ENCODE data around the gene SYP.
"Not testable (repeated sequence)": the region's sequence is repeated elsewhere in the genome, so short reads cannot be mapped to it uniquely, and the experiment has no call there.

Gene SYP

DNA sequence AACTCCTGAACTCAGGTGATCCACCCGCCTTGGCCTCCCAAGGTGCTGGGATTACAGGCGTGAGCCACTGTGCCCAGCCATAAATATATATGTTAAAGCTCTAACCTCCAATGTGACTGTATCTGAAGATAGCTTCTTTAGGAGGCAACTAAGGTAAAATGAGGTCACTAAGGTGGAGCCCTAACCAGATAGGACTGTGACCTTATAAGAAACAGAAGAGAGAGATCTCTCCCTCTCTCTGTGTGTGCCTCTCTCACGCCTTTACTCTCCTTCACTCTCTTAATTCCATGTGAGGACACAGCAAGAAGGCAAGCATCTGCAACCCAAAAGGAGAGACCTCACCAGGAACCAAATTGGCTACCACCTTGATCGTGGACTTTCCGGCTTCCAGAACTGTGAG, 38.4 kb downstream of the SYP start:
- TF ChIP-seq, protein P1, sequence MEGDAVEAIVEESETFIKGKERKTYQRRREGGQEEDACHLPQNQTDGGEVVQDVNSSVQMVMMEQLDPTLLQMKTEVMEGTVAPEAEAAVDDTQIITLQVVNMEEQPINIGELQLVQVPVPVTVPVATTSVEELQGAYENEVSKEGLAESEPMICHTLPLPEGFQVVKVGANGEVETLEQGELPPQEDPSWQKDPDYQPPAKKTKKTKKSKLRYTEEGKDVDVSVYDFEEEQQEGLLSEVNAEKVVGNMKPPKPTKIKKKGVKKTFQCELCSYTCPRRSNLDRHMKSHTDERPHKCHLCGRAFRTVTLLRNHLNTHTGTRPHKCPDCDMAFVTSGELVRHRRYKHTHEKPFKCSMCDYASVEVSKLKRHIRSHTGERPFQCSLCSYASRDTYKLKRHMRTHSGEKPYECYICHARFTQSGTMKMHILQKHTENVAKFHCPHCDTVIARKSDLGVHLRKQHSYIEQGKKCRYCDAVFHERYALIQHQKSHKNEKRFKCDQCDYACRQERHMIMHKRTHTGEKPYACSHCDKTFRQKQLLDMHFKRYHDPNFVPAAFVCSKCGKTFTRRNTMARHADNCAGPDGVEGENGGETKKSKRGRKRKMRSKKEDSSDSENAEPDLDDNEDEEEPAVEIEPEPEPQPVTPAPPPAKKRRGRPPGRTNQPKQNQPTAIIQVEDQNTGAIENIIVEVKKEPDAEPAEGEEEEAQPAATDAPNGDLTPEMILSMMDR (IDR thresholded peaks at IDR 0.05; ENCODE audit: borderline replicate concordance, insufficient read depth, low read depth, low read length) = no peak
- H3K4me3 ChIP-seq (ENCODE audit: low read depth, low read length) = no peak overlapping the region

DNA sequence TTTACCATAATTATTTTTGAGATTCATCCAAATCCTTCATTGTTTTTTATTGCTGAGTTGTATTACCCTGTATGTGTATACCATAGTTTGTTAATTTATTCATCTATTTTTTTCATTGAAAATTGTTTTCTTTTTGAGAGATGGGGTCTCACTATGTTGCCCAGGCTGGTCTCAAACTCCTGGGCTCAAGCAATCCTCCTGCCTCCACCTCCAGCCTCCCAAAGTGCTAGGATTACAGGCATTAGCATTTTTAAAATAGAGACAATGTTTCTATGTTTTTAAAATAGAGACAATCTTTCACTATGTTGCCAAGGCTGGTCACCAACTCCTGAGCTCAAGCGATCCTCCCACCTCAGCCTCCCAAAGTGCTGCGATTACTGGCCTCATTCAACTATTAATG, 39.1 kb downstream of the SYP start:
- no peak overlapping the region for H3K4me3 ChIP-seq (ENCODE audit: low read depth, low read length)
- TF ChIP-seq, protein P1 (IDR thresholded peaks at IDR 0.05; ENCODE audit: borderline replicate concordance, insufficient read depth, low read depth, low read length) = no peak

DNA sequence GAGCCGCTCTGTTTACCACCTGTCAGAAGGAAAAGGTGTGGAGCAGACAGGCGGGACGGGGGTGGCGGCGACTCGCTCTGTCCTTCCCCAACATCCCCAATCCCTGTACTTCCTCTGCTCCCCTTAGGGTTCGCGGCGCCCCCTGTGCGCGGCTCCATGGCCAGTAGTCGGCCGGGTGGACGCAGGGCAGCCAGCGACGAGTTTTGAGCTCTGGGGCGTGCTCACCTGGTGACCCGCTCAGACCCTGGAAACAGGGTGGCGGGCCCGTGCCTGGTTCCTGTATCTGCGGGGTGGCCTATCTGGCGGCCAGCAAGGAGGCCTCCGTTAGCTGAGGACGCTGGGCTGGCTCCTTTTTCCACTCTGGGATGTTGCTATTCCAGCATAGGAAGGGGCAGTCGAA, 42.8 kb downstream of the SYP start:
- TF ChIP-seq, protein P1 (IDR thresholded peaks at IDR 0.05; ENCODE audit: borderline replicate concordance, insufficient read depth, low read depth, low read length) = no peak
- H3K4me3 ChIP-seq (ENCODE audit: low read depth, low read length) = no peak overlapping the region

DNA sequence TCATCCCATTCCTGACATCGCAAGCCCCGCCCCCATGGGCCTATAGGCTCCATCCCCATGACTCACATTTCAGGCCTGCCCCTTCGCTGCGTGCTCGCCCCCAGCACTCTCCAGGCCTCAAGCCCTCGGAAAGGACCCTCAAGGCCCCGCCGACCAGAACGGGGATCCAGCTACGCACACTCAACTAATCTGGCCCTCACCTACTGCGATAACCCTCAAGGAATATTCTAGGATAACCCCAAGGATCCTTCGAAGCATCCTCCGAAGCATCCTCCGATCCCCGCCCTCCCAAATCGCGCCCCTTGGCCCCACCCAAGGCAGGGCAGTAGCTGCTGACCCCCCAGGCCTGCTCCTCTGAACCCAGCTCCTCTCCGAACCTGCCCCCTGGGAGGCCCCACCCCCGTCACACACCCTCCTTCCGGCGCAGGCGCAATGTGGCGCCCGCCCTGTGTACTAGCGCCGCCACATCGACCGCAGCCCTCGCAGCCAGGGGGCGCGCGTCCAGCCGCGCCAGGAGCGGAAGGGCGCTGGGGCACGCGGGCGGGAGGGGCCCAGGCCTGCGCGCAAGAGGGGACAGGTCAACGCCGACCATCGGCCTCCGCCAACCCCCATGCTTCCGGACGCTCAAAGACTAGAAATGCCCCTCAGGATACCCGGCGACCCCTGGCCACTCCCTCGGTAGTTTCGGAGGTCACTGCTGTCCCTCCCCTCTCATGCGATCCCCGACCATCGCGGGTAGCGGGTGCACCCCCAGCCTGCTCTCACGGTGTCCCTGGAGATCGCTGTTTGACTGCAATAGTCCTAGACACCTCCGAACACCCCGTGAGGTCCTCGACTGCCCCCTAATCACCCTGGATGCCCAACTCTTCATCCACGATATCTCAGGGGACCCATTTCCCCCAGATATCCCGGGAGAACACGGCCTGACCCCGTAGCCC, 43.8 kb downstream of the SYP start:
- TF ChIP-seq, protein P1 (IDR thresholded peaks at IDR 0.05; ENCODE audit: borderline replicate concordance, insufficient read depth, low read depth, low read length) = peak; percentile 74
- peak overlapping the region; percentile 55 for H3K4me3 ChIP-seq (ENCODE audit: low read depth, low read length)

DNA sequence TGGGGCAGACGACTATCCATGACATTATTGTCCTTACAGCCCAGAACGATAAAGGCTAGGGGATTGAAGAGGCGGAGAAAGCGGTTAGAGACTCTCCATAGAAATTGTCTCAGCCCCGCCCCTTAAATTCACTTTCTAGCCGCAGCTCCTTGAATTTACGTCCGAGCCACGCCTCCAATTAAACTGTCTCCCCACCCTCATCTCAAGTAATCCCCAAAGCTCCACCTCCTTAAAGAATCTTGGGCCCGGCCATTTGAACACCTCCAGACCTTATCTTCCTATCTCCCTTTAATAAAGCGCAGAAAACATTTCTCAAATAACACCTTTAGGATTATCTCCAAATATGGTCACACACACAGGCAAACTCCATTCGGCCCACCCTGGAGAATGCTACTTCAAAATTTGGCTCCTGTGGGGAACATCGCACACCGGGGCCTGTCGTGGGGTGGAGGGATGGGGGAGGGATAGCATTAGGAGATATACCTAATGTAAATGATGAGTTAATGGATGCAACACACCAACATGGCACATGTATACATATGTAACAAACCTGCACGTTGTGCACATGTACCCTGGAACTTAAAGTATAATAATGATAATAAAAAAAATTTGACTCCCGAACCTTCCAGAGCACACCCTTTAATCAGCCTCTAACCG, 44.6 kb downstream of the SYP start:
- TF ChIP-seq, protein P1 (IDR thresholded peaks at IDR 0.05; ENCODE audit: borderline replicate concordance, insufficient read depth, low read depth, low read length) = no peak
- H3K4me3 ChIP-seq (ENCODE audit: low read depth, low read length) = peak overlapping the region; percentile 55

DNA sequence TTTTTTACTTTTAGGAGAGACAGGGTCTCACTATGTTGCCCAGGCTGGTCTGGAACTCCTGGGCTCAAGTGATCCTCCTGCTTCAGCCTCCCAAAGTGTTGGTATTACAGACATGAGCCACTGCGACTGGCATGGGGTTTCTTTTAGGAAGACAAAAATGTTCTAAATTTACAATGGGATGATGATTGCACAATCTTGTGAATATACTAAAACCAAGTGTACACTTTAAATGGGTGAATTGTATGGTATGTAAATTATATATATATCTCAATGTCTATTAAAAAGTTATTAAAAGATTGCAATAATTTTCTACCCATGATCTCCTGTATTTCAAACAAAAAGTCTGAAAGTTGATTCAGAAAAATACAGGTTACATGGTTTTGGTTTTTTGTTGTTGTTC, 46.5 kb downstream of the SYP start:
- TF ChIP-seq, protein P1 (IDR thresholded peaks at IDR 0.05; ENCODE audit: borderline replicate concordance, insufficient read depth, low read depth, low read length) = no peak

DNA sequence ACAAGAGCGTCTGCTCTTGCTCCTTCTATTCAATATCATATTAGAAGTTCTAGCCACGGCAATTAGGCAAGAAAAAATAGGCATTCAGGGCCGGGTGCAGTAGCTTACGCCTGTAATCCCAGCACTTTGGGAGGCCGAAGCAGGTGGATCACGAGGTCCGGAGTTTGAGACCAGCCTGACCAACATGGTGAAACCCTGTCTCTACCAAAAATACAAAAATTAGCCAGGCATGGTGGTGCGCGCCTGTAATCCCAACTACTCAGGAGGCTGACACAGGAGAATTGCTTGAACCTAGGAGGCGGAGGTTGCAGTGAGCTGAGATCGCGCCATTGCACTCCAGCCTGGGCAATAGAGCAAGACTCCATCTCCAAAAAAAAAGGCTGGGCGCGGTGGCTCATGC, 50.7 kb downstream of the SYP start:
- not testable (repeated sequence) for H3K4me3 ChIP-seq (ENCODE audit: low read depth, low read length)

More for the DNA sequence above, 46.5 kb downstream of the SYP start:
- H3K4me3 ChIP-seq (ENCODE audit: low read depth, low read length) = no peak overlapping the region

DNA sequence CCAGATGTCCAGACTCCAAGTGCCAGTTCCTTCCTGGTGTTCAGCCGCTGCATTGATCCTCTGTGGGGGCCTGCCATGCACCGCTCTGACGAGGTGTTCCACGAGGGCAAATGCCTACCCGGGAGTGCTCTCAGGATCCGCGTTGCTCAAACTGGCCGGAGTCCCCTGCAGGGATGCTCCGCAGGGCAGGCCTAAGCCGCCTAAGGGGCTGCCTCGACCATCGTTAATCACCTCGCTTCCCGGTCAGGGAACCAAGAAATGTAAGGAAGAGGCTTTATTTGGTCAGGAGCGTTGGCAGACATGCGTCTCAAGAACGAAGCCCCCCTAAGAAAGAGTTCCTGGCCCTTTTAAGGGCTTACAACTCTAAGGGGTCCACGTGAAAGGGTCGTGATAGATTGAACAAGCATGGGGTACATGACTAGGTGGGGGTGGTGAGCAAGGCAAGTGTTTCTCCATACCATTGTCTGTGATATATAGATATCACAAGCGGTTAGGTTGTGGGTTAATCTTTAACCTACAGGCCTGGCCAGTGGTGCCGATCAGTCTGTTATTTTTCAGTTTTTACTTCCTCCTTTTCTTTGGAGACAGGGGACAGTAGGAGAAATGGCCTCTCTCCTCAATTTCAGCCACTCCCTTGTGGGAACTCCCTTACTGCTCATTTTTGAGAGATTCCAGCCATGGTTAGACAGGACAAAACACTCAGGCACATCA, 51.4 kb downstream of the SYP start:
- H3K4me3 ChIP-seq (ENCODE audit: low read depth, low read length) = not testable (repeated sequence)
